BE2C (cell line): ENCODE results near the gene USP7.
"Not testable (repeated sequence)": the region's sequence is repeated elsewhere in the genome, so short reads cannot be mapped to it uniquely, and the experiment has no call there.

Experiments used
- DNase-seq: peaks from one replicate; pipeline ENCODE4 v3.0.0-alpha.2; 2020
- H3K27me3 ChIP-seq: fragments of 250-450 bp; sonication (Bioruptor Pico); 2 replicates; pipeline ENCODE4 v1.5.1; 2020; ENCODE audit warnings: mild to moderate bottlenecking
- H3K36me3 ChIP-seq: fragments of 250-450 bp; sonication (Bioruptor Pico); 2 replicates; pipeline ENCODE4 v1.5.1; 2020; ENCODE audit warnings: mild to moderate bottlenecking
- H3K4me1 ChIP-seq: fragments of 250-450 bp; sonication (Bioruptor Pico); 2 replicates; pipeline ENCODE4 v1.5.1; 2020
- H3K4me3 ChIP-seq: 2 replicates; pipeline ENCODE4 v1.5.1; 2011; ENCODE audit warnings: low read depth, low read length
- H3K9me3 ChIP-seq: fragments of 250-450 bp; sonication (Bioruptor Pico); 2 replicates; pipeline ENCODE4 v1.5.1; 2020
- CTCF ChIP-seq: IDR thresholded peaks from 2 replicates; pipeline ENCODE4 v1.5.1; 2012; ENCODE audit warnings: mild to moderate bottlenecking, low read depth, low read length

Gene USP7

GRCh38 chr16:8986111-8986510, 22.4 kb upstream of the USP7 start:
- Histone ChIP-seq H3K9me3 (no peaks in the 10 kb centered on the region), H3K4me1 (no peaks in the 10 kb centered on the region), H3K36me3 (no peaks in the 10 kb centered on the region), H3K27me3 (no peaks in the 10 kb centered on the region), H3K4me3 (no peak overlapping the region)
- DNase-seq = no peak
- no peak for TF ChIP-seq CTCF

GRCh38 chr16:8982816-8983215, 19.1 kb upstream of the USP7 start:
- no peaks in the 10 kb centered on the region for H3K27me3 ChIP-seq
- no peak for DNase-seq
- TF ChIP-seq CTCF = no peak
- no peaks in the 10 kb centered on the region for H3K9me3 ChIP-seq
- no peak overlapping the region for H3K4me3 ChIP-seq
- no peaks in the 10 kb centered on the region for H3K36me3 ChIP-seq
- no peaks in the 10 kb centered on the region for H3K4me1 ChIP-seq

GRCh38 chr16:8981901-8982300, 18.2 kb upstream of the USP7 start:
- not testable (repeated sequence) for H3K27me3 ChIP-seq, H3K9me3 ChIP-seq, H3K4me1 ChIP-seq, H3K4me3 ChIP-seq, DNase-seq, H3K36me3 ChIP-seq

GRCh38 chr16:8976189-8976588, 12.5 kb upstream of the USP7 start:
- not testable (repeated sequence) for H3K4me3 ChIP-seq, H3K9me3 ChIP-seq, DNase-seq, H3K36me3 ChIP-seq, H3K4me1 ChIP-seq
- H3K27me3 ChIP-seq = peaks cover 12% of the 10 kb centered on the region

GRCh38 chr16:8975039-8975438, 11.3 kb upstream of the USP7 start:
- Histone ChIP-seq H3K27me3 (peaks cover 12% of the 10 kb centered on the region), H3K4me1 (no peaks in the 10 kb centered on the region), H3K9me3 (no peaks in the 10 kb centered on the region), H3K36me3 (no peaks in the 10 kb centered on the region), H3K4me3 (no peak overlapping the region)
- no peak for DNase-seq
- no peak for TF ChIP-seq CTCF

- H3K4me1 ChIP-seq = no peaks in the 10 kb centered on the region
- TF ChIP-seq CTCF = no peak
- H3K36me3 ChIP-seq = no peaks in the 10 kb centered on the region
- peaks cover 12% of the 10 kb centered on the region for H3K27me3 ChIP-seq
- no peaks in the 10 kb centered on the region for H3K9me3 ChIP-seq
- no peak overlapping the region for H3K4me3 ChIP-seq
- DNase-seq = no peak
These were observed 9.3 kb upstream of the USP7 start for GRCh38 chr16:8972843-8973586.

GRCh38 chr16:8971416-8971815, 7.7 kb upstream of the USP7 start:
- Histone ChIP-seq H3K4me1 (no peaks in the 10 kb centered on the region), H3K9me3 (no peaks in the 10 kb centered on the region), H3K4me3 (no peak overlapping the region), H3K36me3 (no peaks in the 10 kb centered on the region), H3K27me3 (peaks cover 12% of the 10 kb centered on the region)
- no peak for TF ChIP-seq CTCF
- no peak for DNase-seq

GRCh38 chr16:8969202-8969897, 5.6 kb upstream of the USP7 start:
- not testable (repeated sequence) for H3K4me1 ChIP-seq, H3K27me3 ChIP-seq, DNase-seq

GRCh38 chr16:8968054-8968453, 4.3 kb upstream of the USP7 start:
- H3K4me3 ChIP-seq, DNase-seq, H3K9me3 ChIP-seq, H3K27me3 ChIP-seq, H3K36me3 ChIP-seq, H3K4me1 ChIP-seq: not testable (repeated sequence)

More at GRCh38 chr16:8969202-8969897, 5.6 kb upstream of the USP7 start:
- not testable (repeated sequence) for H3K4me3 ChIP-seq, H3K9me3 ChIP-seq, H3K36me3 ChIP-seq
